Gastrocnemius medialis (tissue), 4 donors: Measurements from ENCODE around the gene LAMC1. TPM values are rescaled to one million over a fixed set of nuclear protein-coding genes. Genes with fewer than 3 reads are reported as not detected.

Experiments used
- ATAC-seq, 2 donors: fragments of 150-250 bp; one replicate each; pipeline ENCODE4 v1.9.1; 2016
- DNase-seq, 2 donors: peaks; one replicate each; pipeline ENCODE4 v3.0.0-alpha.2; 2019
- H3K27ac ChIP-seq, 4 donors: fragments of 200-600 bp; sonication (generic); 1 replicate in 1 of 4; 2 replicates in 3 of 4; pipeline ENCODE4 v1.5.1; 2016 to 2018; ENCODE audit warnings: mild to moderate bottlenecking in 2 of 4, moderate library complexity in 1 of 4
- H3K27me3 ChIP-seq, 3 donors: fragments of 200-600 bp; sonication (generic) in 2 of 3; 1 replicate in 1 of 3; 2 replicates in 2 of 3; pipeline versions ENCODE4 v1.5.1 to v1.6.0; 2016 to 2019; ENCODE audit warnings: mild to moderate bottlenecking in 1 of 3, moderate library complexity in 1 of 3
- H3K36me3 ChIP-seq, 2 donors: fragments of 200-600 bp; sonication (generic) in 1 of 2; one replicate each; pipeline ENCODE4 v1.5.1; 2017 to 2018
- H3K4me1 ChIP-seq, 2 donors: fragments of 200-600 bp; sonication (generic) in 1 of 2; one replicate each; pipeline ENCODE4 v1.5.1; 2016 to 2017; ENCODE audit warnings: mild to moderate bottlenecking in 2 of 2
- H3K4me3 ChIP-seq, 4 donors: fragments of 200-600 bp; sonication (generic) in 3 of 4; 1 replicate in 1 of 4; 2 replicates in 3 of 4; pipeline ENCODE4 v1.5.1; 2016 to 2019; ENCODE audit warnings: mild to moderate bottlenecking in 2 of 4
- H3K9me3 ChIP-seq, 3 donors: fragments of 200-600 bp; sonication (generic) in 2 of 3; 1 replicate in 1 of 3; 2 replicates in 2 of 3; pipeline ENCODE4 v1.5.1; 2016 to 2019
- POLR2A ChIP-seq, 2 donors: fragments of 450-650 bp; IDR thresholded peaks; one replicate each; pipeline ENCODE4 v1.6.1; 2017; ENCODE audit warnings: antibody characterized with exemption in 2 of 2, mild to moderate bottlenecking in 2 of 2, moderate library complexity in 2 of 2
- in situ Hi-C, 4 donors: fragments of 200-750 bp; cut with MboI; loops; one replicate each; pipeline versions ENCODE4 v1.15.0 to v1.8.0; 2017; ENCODE audit warnings: low sequenced_read_pairs in 4 of 4
- intact Hi-C: fragments of 100-400 bp; cut with DNase I; formaldehyde crosslinking; loops from one replicate; pipeline ENCODE4 v1.15.1; 2023; ENCODE audit warnings: low total_unique reads
- total RNA-seq, 4 donors: library from RNA; depleted of rRNA; stranded (reverse); fragments of >200 nt; gene quantifications; one replicate each; pipeline versions ENCODE4 v1.1.0 to v1.2.3, GENCODE V29; 2016
- TF ChIP-seq, protein P1 (sequence below), 5 experiments: fragments of 450-650 bp in 3 of 5; fragments of 200-600 bp in 2 of 5; sonication (generic) in 2 of 5; IDR thresholded peaks in 4 of 5; conservative IDR thresholded peaks in 1 of 5; 1 replicate in 4 of 5; 2 replicates in 1 of 5; pipeline ENCODE4 v1.5.1; 2016 to 2019; ENCODE audit warnings: antibody characterized with exemption in 5 of 5, mild to moderate bottlenecking in 3 of 5, moderate library complexity in 3 of 5

LAMC1 gene
- total RNA-seq, 4 donors from 2014 or later: 96.1 to 161 (median 135) TPM

DNA sequence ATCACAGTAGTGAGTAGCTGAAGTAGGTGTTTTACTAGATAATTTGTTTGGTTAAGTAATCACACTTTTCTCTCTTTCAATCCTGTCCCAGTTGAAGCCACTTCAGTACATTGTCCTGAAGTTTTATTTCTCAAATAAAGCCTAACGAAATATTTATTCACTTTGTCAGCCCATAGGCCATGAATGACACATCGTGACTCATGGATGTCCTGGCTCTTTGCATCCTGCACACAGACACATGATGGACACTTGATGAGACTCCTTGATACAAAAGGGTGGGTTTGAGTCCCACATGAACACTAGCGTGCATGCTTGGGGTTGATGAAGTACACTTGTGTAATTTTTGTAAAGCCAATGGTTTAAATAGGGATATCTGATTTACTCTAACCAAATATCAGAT, 140.1 kb downstream of the LAMC1 start:
- DNase-seq: no peak
- in situ Hi-C loops: no loop called here
- no peak for TF ChIP-seq POLR2A (IDR thresholded peaks at IDR 0.05)
- TF ChIP-seq, protein P1, sequence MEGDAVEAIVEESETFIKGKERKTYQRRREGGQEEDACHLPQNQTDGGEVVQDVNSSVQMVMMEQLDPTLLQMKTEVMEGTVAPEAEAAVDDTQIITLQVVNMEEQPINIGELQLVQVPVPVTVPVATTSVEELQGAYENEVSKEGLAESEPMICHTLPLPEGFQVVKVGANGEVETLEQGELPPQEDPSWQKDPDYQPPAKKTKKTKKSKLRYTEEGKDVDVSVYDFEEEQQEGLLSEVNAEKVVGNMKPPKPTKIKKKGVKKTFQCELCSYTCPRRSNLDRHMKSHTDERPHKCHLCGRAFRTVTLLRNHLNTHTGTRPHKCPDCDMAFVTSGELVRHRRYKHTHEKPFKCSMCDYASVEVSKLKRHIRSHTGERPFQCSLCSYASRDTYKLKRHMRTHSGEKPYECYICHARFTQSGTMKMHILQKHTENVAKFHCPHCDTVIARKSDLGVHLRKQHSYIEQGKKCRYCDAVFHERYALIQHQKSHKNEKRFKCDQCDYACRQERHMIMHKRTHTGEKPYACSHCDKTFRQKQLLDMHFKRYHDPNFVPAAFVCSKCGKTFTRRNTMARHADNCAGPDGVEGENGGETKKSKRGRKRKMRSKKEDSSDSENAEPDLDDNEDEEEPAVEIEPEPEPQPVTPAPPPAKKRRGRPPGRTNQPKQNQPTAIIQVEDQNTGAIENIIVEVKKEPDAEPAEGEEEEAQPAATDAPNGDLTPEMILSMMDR (IDR thresholded peaks at IDR 0.05 in 4 of 5, conservative IDR thresholded peaks at IDR 0.05 in 1 of 5): no peak
- Histone ChIP-seq H3K36me3 (no peaks in the 10 kb centered on the region), H3K27me3 (no peaks in the 10 kb centered on the region), H3K27ac (no peak overlapping the region), H3K4me1 (no peaks in the 10 kb centered on the region), H3K4me3 (no peak overlapping the region), H3K9me3 (no peaks in the 10 kb centered on the region)
- ATAC-seq: no peak
- intact Hi-C loops: no loop called here

DNA sequence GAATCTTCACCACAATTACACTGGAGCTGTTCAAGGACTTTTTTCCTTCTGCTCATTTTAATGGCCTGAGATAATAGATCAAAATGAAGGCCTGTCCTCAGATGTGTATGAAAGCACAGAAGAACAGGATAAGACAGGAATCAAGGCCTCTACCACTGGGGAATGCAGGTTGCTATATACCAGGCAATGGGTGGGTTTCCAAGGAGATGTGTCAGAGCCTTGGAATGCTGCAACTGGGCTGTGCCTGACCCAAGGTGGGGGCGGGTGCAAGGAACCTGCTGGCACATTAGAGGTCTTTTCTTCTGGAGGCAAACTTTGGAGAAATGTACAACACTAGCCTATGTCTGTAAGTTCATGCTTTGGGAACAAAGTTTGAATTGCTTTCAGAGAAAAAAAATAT, 141.1 kb downstream of the LAMC1 start:
- Histone ChIP-seq H3K27me3 (no peaks in the 10 kb centered on the region), H3K27ac (no peak overlapping the region), H3K4me1 (no peaks in the 10 kb centered on the region), H3K4me3 (no peak overlapping the region), H3K9me3 (no peaks in the 10 kb centered on the region), H3K36me3 (no peaks in the 10 kb centered on the region)
- TF ChIP-seq, protein P1 (IDR thresholded peaks at IDR 0.05 in 4 of 5, conservative IDR thresholded peaks at IDR 0.05 in 1 of 5): no peak
- no peak for TF ChIP-seq POLR2A (IDR thresholded peaks at IDR 0.05)
- in situ Hi-C loops (no loop called here), intact Hi-C loops (no loop called here)
- DNase-seq (no peak), ATAC-seq (no peak)

DNA sequence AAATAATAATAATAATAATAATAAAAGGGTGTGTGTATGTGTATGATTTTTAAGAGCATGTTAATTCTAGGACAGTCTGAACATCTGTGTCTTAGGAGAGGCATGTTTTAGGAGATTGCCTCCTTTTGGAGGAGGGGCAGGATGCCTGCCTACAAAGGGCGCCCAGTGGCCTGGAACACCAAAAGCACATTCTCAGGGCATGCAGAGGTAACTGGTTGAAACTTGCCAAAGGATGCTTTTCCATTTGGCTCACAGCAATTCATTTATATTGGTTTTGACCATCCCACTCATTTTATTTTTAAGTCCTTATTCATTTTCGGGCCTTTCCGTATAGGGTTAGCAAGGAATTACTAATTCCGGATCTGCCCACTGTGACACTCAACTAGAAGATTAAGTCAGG, 141.7 kb downstream of the LAMC1 start:
- H3K27ac ChIP-seq: no peak overlapping the region
- DNase-seq (no peak), ATAC-seq (no peak)
- H3K36me3 ChIP-seq: no peaks in the 10 kb centered on the region
- no peaks in the 10 kb centered on the region for H3K9me3 ChIP-seq
- H3K27me3 ChIP-seq: no peaks in the 10 kb centered on the region
- in situ Hi-C loops: no loop called here
- TF ChIP-seq, protein P1 (IDR thresholded peaks at IDR 0.05 in 4 of 5, conservative IDR thresholded peaks at IDR 0.05 in 1 of 5): no peak
- TF ChIP-seq POLR2A (IDR thresholded peaks at IDR 0.05): no peak
- intact Hi-C loops: no loop called here
- no peaks in the 10 kb centered on the region for H3K4me1 ChIP-seq
- no peak overlapping the region for H3K4me3 ChIP-seq

DNA sequence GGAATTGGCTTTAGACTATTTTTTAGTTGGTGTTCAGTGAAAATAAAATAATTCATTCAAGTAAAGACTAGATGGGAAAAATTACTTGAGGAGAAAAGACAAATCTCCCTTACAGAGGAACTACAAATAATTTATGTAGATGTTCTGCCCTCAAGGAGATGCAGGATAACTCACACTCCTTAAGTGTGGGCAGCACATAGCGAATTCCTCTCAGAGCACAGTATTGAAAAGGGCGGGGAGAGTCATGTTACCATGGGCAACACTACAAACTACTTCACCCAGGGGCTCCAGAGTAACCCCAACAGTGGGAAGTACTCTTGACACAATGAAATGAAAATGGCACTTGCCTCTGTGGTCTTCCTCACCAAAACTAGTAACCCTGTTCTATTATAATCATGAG, 142.2 kb downstream of the LAMC1 start:
- DNase-seq: no peak
- no peaks in the 10 kb centered on the region for H3K27me3 ChIP-seq
- TF ChIP-seq, protein P1 (IDR thresholded peaks at IDR 0.05 in 4 of 5, conservative IDR thresholded peaks at IDR 0.05 in 1 of 5): no peak
- TF ChIP-seq POLR2A (IDR thresholded peaks at IDR 0.05): no peak
- no peaks in the 10 kb centered on the region for H3K36me3 ChIP-seq
- intact Hi-C loops (no loop called here), in situ Hi-C loops (no loop called here)
- no peaks in the 10 kb centered on the region for H3K9me3 ChIP-seq
- no peak for ATAC-seq
- no peak overlapping the region for H3K4me3 ChIP-seq
- no peaks in the 10 kb centered on the region for H3K4me1 ChIP-seq
- H3K27ac ChIP-seq: no peak overlapping the region

DNA sequence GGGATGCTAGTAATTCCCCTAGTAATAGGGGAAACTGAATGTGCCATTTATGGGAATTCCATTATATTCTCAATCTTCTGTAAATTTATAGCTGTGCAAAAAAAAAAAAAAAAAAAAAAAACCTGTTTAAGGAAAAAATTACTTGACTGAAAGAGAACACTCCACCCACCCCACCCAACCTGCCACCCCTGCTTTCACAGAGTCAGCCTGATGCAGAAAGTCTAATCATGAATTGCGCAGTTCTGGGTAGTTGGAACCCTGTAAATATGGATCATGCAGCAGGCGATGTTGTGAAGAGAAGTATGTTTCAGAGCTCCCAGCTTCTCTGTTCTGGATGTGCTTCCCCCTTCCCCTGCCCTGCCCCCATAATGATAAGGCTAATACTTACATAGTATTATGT, 143.2 kb downstream of the LAMC1 start:
- Histone ChIP-seq H3K27me3 (no peaks in the 10 kb centered on the region), H3K9me3 (no peaks in the 10 kb centered on the region), H3K4me3 (no peak overlapping the region), H3K36me3 (no peaks in the 10 kb centered on the region), H3K27ac (no peak overlapping the region), H3K4me1 (no peaks in the 10 kb centered on the region)
- TF ChIP-seq, protein P1 (IDR thresholded peaks at IDR 0.05 in 4 of 5, conservative IDR thresholded peaks at IDR 0.05 in 1 of 5): no peak
- no peak for TF ChIP-seq POLR2A (IDR thresholded peaks at IDR 0.05)
- DNase-seq (no peak), ATAC-seq (no peak)
- in situ Hi-C loops (no loop called here), intact Hi-C loops (no loop called here)
